Adrenal gland (tissue), 5 donors: ENCODE data around the gene NRXN2.

ENCODE experiments used
- CTCF ChIP-seq, 6 experiments: fragments of 450-650 bp in 4 of 6; fragments of 200-600 bp in 2 of 6; sonication (generic) in 1 of 6; IDR thresholded peaks; 1 replicate in 5 of 6; 2 replicates in 1 of 6; pipeline versions ENCODE4 v1.5.1 to v1.8.0; 2016 to 2021; ENCODE audit warnings: antibody characterized with exemption in 6 of 6, mild to moderate bottlenecking in 2 of 6, moderate library complexity in 1 of 6
- POLR2A ChIP-seq, 2 donors: fragments of 450-650 bp; IDR thresholded peaks; one replicate each; pipeline ENCODE4 v1.6.1; 2017; ENCODE audit warnings: antibody characterized with exemption in 2 of 2, mild to moderate bottlenecking in 2 of 2, moderate library complexity in 1 of 2
- donor health status: DM: no; HTN: no; CAD: no.

DNA sequence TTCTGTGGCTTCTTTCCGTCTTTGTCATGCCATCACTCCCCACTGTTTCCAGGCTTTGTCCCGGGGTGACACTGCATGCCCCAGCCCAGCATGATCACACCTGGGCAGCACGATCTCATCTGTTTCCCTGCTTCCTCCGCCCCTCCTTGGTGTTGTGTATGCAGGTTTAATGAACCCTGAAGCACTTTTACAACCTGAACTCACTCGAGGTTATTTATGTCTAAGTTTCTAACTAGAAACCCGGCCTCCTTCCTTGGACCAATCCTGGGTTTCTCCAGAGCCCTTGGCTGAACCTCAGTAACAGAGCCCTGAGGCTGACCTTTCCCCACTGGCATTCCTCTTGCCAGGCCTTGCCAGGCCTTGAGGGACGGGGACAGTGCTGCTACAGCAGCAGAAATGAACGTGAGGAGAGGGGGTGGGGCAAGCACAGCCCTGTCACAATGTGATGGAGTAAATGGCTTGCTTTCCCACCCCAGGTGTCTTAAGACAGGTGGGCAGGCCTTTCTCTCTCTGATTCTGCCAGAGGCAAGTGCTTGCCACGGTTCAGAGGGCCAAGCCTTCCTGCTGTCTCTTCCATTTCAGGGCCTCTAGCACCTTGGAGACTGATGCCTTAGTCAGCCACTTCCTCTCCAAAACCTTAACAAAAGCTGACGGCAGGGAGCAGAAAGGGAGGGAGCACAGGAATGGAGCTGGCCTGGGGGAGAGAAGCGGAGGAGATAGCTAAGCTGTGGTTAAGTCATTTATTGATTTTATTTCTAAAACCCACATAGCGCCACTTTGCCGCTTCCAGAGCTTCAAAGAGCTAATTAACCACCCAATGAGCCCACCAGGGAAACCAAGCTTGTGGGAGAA, 39.9 kb upstream of the NRXN2 start:
- no peak for TF ChIP-seq CTCF (IDR thresholded peaks at IDR 0.05)
- TF ChIP-seq POLR2A (IDR thresholded peaks at IDR 0.05), result no peak
